ENCODE results near the gene L3MBTL1. TPM values are rescaled to one million over a fixed set of nuclear protein-coding genes. Genes with fewer than 3 reads are reported as not detected.

Gene L3MBTL1
- total and polyA plus RNA-seq, 4 experiments from 2014 or later = 1.3 to 22.5 (median 9.9) TPM

GRCh38 chr20:43559147-43559987 is 51.9 kb downstream of the L3MBTL1 start:
- Mint-ChIP-seq H3K27ac (no peak overlapping the region), H3K4me3 (peak overlapping the region in 1 of 8 donors; percentile 27), H3K36me3 (no peaks in the 10 kb centered on the region), H3K4me1 (no peaks in the 10 kb centered on the region), H3K9me3 (no peaks in the 10 kb centered on the region), H3K27me3 (peaks cover 2% of the 10 kb centered on the region in 2 donors)
- Histone ChIP-seq H3K4me3 (ENCODE audit: low read length in 2 of 2) (no peak overlapping the region), H3K9me3 (ENCODE audit: control insufficient read depth in 1 of 2, low read length in 2 of 2) (no peaks in the 10 kb centered on the region), H3K27ac (ENCODE audit: low read depth, low read length) (no peak overlapping the region), H3K4me1 (ENCODE audit: insufficient read depth, low read length) (no peaks in the 10 kb centered on the region), H3K27me3 (ENCODE audit: insufficient read depth, low read length) (no peaks in the 10 kb centered on the region), H3K36me3 (ENCODE audit: insufficient read depth, low read length) (no peaks in the 10 kb centered on the region)
- no peak for DNase-seq
- POLR2A ChIA-PET (ENCODE audit: partially characterized antibody) = no interaction called here
- intact Hi-C loops (cut with micrococcal nuclease) = no loop called here
- CTCF ChIA-PET (ENCODE audit: partially characterized antibody) = no interaction called here

GRCh38 chr20:43560974-43561373 is 53.5 kb downstream of the L3MBTL1 start:
- Histone ChIP-seq H3K9me3 (ENCODE audit: control insufficient read depth in 1 of 2, low read length in 2 of 2) (no peaks in the 10 kb centered on the region), H3K4me1 (ENCODE audit: insufficient read depth, low read length) (no peaks in the 10 kb centered on the region), H3K27me3 (ENCODE audit: insufficient read depth, low read length) (no peaks in the 10 kb centered on the region), H3K27ac (ENCODE audit: low read depth, low read length) (no peak overlapping the region), H3K4me3 (ENCODE audit: low read length in 2 of 2) (no peak overlapping the region), H3K36me3 (ENCODE audit: insufficient read depth, low read length) (no peaks in the 10 kb centered on the region)
- no peaks in the 10 kb centered on the region for H3K36me3 Mint-ChIP-seq
- peaks cover 2% of the 10 kb centered on the region in 2 donors for H3K27me3 Mint-ChIP-seq
- intact Hi-C loops (cut with micrococcal nuclease) = no loop called here
- H3K4me3 Mint-ChIP-seq = no peak overlapping the region
- DNase-seq = no peak
- ChIA-PET CTCF (ENCODE audit: partially characterized antibody) (interaction anchor here (0.6 kb wide), 1 partner anchor 26 kb away, joined by 3 read pairs; no protein-coding TSS in a partner anchor), POLR2A (ENCODE audit: partially characterized antibody) (no interaction called here)
- peak overlapping the region in 1 of 7 donors; percentile 14 for H3K27ac Mint-ChIP-seq
- no peaks in the 10 kb centered on the region for H3K9me3 Mint-ChIP-seq
- no peaks in the 10 kb centered on the region for H3K4me1 Mint-ChIP-seq

GRCh38 chr20:43563429-43563828 is 55.9 kb downstream of the L3MBTL1 start:
- H3K36me3 ChIP-seq (ENCODE audit: insufficient read depth, low read length) = no peaks in the 10 kb centered on the region
- intact Hi-C loops (cut with micrococcal nuclease) = no loop called here
- H3K27ac ChIP-seq (ENCODE audit: low read depth, low read length) = no peak overlapping the region
- Mint-ChIP-seq H3K36me3 (no peaks in the 10 kb centered on the region), H3K4me3 (no peak overlapping the region), H3K27ac (peak overlapping the region in 2 of 7 donors; percentile 15 to 52), H3K4me1 (no peaks in the 10 kb centered on the region), H3K9me3 (no peaks in the 10 kb centered on the region), H3K27me3 (no peaks in the 10 kb centered on the region)
- CTCF ChIA-PET (ENCODE audit: partially characterized antibody) = no interaction called here
- DNase-seq = no peak
- H3K27me3 ChIP-seq (ENCODE audit: insufficient read depth, low read length) = no peaks in the 10 kb centered on the region
- no peaks in the 10 kb centered on the region for H3K4me1 ChIP-seq (ENCODE audit: insufficient read depth, low read length)
- POLR2A ChIA-PET (ENCODE audit: partially characterized antibody) = no interaction called here
- no peak overlapping the region for H3K4me3 ChIP-seq (ENCODE audit: low read length in 2 of 2)
- no peaks in the 10 kb centered on the region for H3K9me3 ChIP-seq (ENCODE audit: control insufficient read depth in 1 of 2, low read length in 2 of 2)

- no peaks in the 10 kb centered on the region for H3K36me3 ChIP-seq (ENCODE audit: insufficient read depth, low read length)
- H3K4me3 Mint-ChIP-seq = no peak overlapping the region
- H3K4me3 ChIP-seq (ENCODE audit: low read length in 2 of 2) = no peak overlapping the region
- no peaks in the 10 kb centered on the region for H3K4me1 Mint-ChIP-seq
- no peak overlapping the region for H3K27ac ChIP-seq (ENCODE audit: low read depth, low read length)
- no peaks in the 10 kb centered on the region for H3K9me3 ChIP-seq (ENCODE audit: control insufficient read depth in 1 of 2, low read length in 2 of 2)
- H3K27me3 ChIP-seq (ENCODE audit: insufficient read depth, low read length) = no peaks in the 10 kb centered on the region
- H3K4me1 ChIP-seq (ENCODE audit: insufficient read depth, low read length) = no peaks in the 10 kb centered on the region
- no peaks in the 10 kb centered on the region for H3K9me3 Mint-ChIP-seq
- H3K27me3 Mint-ChIP-seq = no peaks in the 10 kb centered on the region
- CTCF ChIA-PET (ENCODE audit: partially characterized antibody) = no interaction called here
- intact Hi-C loops (cut with micrococcal nuclease) = no loop called here
- H3K27ac Mint-ChIP-seq = peak overlapping the region in 1 of 7 donors; percentile 15
- no peak for DNase-seq
- H3K36me3 Mint-ChIP-seq = no peaks in the 10 kb centered on the region
- POLR2A ChIA-PET (ENCODE audit: partially characterized antibody) = no interaction called here
Observed at GRCh38 chr20:43563991-43564390, 56.5 kb downstream of the L3MBTL1 start.

- H3K9me3 ChIP-seq (ENCODE audit: control insufficient read depth in 1 of 2, low read length in 2 of 2) = no peaks in the 10 kb centered on the region
- Mint-ChIP-seq H3K27me3 (no peaks in the 10 kb centered on the region), H3K27ac (peak overlapping the region in 1 of 7 donors; percentile 0), H3K36me3 (no peaks in the 10 kb centered on the region), H3K4me1 (no peaks in the 10 kb centered on the region), H3K4me3 (no peak overlapping the region), H3K9me3 (no peaks in the 10 kb centered on the region)
- no peak for DNase-seq
- CTCF ChIA-PET (ENCODE audit: partially characterized antibody) = no interaction called here
- no peaks in the 10 kb centered on the region for H3K36me3 ChIP-seq (ENCODE audit: insufficient read depth, low read length)
- H3K4me1 ChIP-seq (ENCODE audit: insufficient read depth, low read length) = no peaks in the 10 kb centered on the region
- POLR2A ChIA-PET (ENCODE audit: partially characterized antibody) = no interaction called here
- H3K4me3 ChIP-seq (ENCODE audit: low read length in 2 of 2) = no peak overlapping the region
- H3K27me3 ChIP-seq (ENCODE audit: insufficient read depth, low read length) = no peaks in the 10 kb centered on the region
- intact Hi-C loops (cut with micrococcal nuclease) = no loop called here
- H3K27ac ChIP-seq (ENCODE audit: low read depth, low read length) = no peak overlapping the region
Observed at GRCh38 chr20:43564455-43564854, 57.0 kb downstream of the L3MBTL1 start.

GRCh38 chr20:43564993-43565757 is 57.7 kb downstream of the L3MBTL1 start:
- Mint-ChIP-seq H3K36me3 (no peaks in the 10 kb centered on the region), H3K4me1 (no peaks in the 10 kb centered on the region), H3K9me3 (no peaks in the 10 kb centered on the region), H3K27me3 (no peaks in the 10 kb centered on the region), H3K4me3 (no peak overlapping the region), H3K27ac (no peak overlapping the region)
- Histone ChIP-seq H3K4me1 (ENCODE audit: insufficient read depth, low read length) (no peaks in the 10 kb centered on the region), H3K36me3 (ENCODE audit: insufficient read depth, low read length) (no peaks in the 10 kb centered on the region), H3K4me3 (ENCODE audit: low read length in 2 of 2) (no peak overlapping the region), H3K27ac (ENCODE audit: low read depth, low read length) (no peak overlapping the region), H3K9me3 (ENCODE audit: control insufficient read depth in 1 of 2, low read length in 2 of 2) (no peaks in the 10 kb centered on the region), H3K27me3 (ENCODE audit: insufficient read depth, low read length) (no peaks in the 10 kb centered on the region)
- POLR2A ChIA-PET (ENCODE audit: partially characterized antibody) = no interaction called here
- CTCF ChIA-PET (ENCODE audit: partially characterized antibody) = no interaction called here
- no peak for DNase-seq
- intact Hi-C loops (cut with micrococcal nuclease) = no loop called here

- Histone ChIP-seq H3K9me3 (ENCODE audit: control insufficient read depth in 1 of 2, low read length in 2 of 2) (no peaks in the 10 kb centered on the region), H3K4me1 (ENCODE audit: insufficient read depth, low read length) (no peaks in the 10 kb centered on the region), H3K27ac (ENCODE audit: low read depth, low read length) (no peak overlapping the region), H3K27me3 (ENCODE audit: insufficient read depth, low read length) (no peaks in the 10 kb centered on the region), H3K4me3 (ENCODE audit: low read length in 2 of 2) (no peak overlapping the region), H3K36me3 (ENCODE audit: insufficient read depth, low read length) (no peaks in the 10 kb centered on the region)
- Mint-ChIP-seq H3K27ac (no peak overlapping the region), H3K36me3 (no peaks in the 10 kb centered on the region), H3K4me1 (no peaks in the 10 kb centered on the region), H3K4me3 (no peak overlapping the region), H3K9me3 (no peaks in the 10 kb centered on the region), H3K27me3 (no peaks in the 10 kb centered on the region)
- CTCF ChIA-PET (ENCODE audit: partially characterized antibody) = no interaction called here
- DNase-seq = no peak
- intact Hi-C loops (cut with micrococcal nuclease) = no loop called here
- POLR2A ChIA-PET (ENCODE audit: partially characterized antibody) = no interaction called here
Observed at GRCh38 chr20:43565758-43566104, 58.2 kb downstream of the L3MBTL1 start.
